MCF 10A (cell line): Measurements from ENCODE around the gene KAT6B. TPM values are rescaled to one million over a fixed set of nuclear protein-coding genes. Genes with fewer than 3 reads are reported as not detected.
A peak's percentile ranks its signal among the peaks of the same experiment; 100 is the strongest.

Experiments used
- BruUV-seq: library from RNA; stranded (reverse); fragments of 400-500 nt; replicated peaks from 2 replicates; lab custom pipeline; 2021; lab: Mats Ljungman, UMichigan
- CTCF ChIA-PET: fragments of 300-600 bp; sonication (Branson Sonifier 250); formaldehyde crosslinking; extraction: SDS; loops from one replicate; lab custom pipeline; 2021; ENCODE audit warnings: antibody characterized with exemption, inconsistent platforms; lab: Yijun Ruan, JAX
- POLR2A ChIA-PET: fragments of 300-600, 350-650 bp; sonication (Branson Sonifier 250); formaldehyde crosslinking; extraction: SDS; loops from one replicate; lab custom pipeline; 2020; ENCODE audit warnings: antibody characterized with exemption, inconsistent platforms; lab: Yijun Ruan, JAX
- DNase-seq: peaks from one replicate; pipeline ENCODE4 v3.0.0-alpha.2; 2018; ENCODE audit not compliant: unreplicated experiment
- H3K27ac Mint-ChIP-seq: one replicate; pipeline ENCODE4 v1.8.0; 2022; ENCODE audit warnings: mild to moderate bottlenecking, low read depth, mixed read lengths; ENCODE audit not compliant: unreplicated experiment
- H3K27me3 Mint-ChIP-seq: one replicate; pipeline ENCODE4 v1.8.0; 2022; ENCODE audit warnings: mixed read lengths; ENCODE audit not compliant: insufficient read depth, unreplicated experiment
- H3K36me3 Mint-ChIP-seq: one replicate; pipeline ENCODE4 v1.8.0; 2022; ENCODE audit warnings: mild to moderate bottlenecking, moderate library complexity, mixed read lengths; ENCODE audit not compliant: insufficient read depth, unreplicated experiment
- H3K4me1 Mint-ChIP-seq: one replicate; pipeline ENCODE4 v1.8.0; 2022; ENCODE audit warnings: mixed read lengths; ENCODE audit not compliant: insufficient read depth, unreplicated experiment
- H3K4me3 Mint-ChIP-seq: one replicate; pipeline ENCODE4 v1.8.0; 2022; ENCODE audit warnings: mild to moderate bottlenecking, moderate library complexity, mixed read lengths; ENCODE audit not compliant: unreplicated experiment
- H3K9me3 Mint-ChIP-seq: one replicate; pipeline ENCODE4 v1.8.0; 2022; ENCODE audit warnings: mixed read lengths; ENCODE audit not compliant: unreplicated experiment
- CTCF ChIP-seq: fragments of 200-600 bp; IDR thresholded peaks from one replicate; pipeline ENCODE4 v1.8.0; 2022; ENCODE audit warnings: antibody characterized with exemption, mild to moderate bottlenecking; ENCODE audit not compliant: unreplicated experiment
- intact Hi-C: fragments of 100-400 bp; cut with micrococcal nuclease; formaldehyde crosslinking; loops from 2 replicates; pipeline ENCODE4 v1.14.1; 2022
- total RNA-seq: library from RNA; stranded (reverse); gene quantifications from 2 replicates; pipeline ENCODE4 v1.2.3, GENCODE V29; 2022

KAT6B gene
- total RNA-seq, 1 experiment from 2014 or later, result 18.3 TPM

GRCh38 chr10:74987339-74988053 is 161.1 kb downstream of the KAT6B start:
- POLR2A ChIA-PET, result interaction anchor here (1.0 kb wide), 1 partner anchor 297 kb away, joined by 3 read pairs; no protein-coding TSS in a partner anchor
- BruUV-seq, result no TSS peak
- intact Hi-C loops, result no loop called here
- H3K4me1 Mint-ChIP-seq, result no peaks in the 10 kb centered on the region
- no peak for DNase-seq
- no peak overlapping the region for H3K4me3 Mint-ChIP-seq
- no peak for TF ChIP-seq CTCF
- CTCF ChIA-PET, result interaction anchor here (0.8 kb wide), 1 partner anchor 33 kb away, joined by 3 read pairs; no protein-coding TSS in a partner anchor
- no peaks in the 10 kb centered on the region for H3K27me3 Mint-ChIP-seq
- no peaks in the 10 kb centered on the region for H3K9me3 Mint-ChIP-seq
- peaks cover 32% of the 10 kb centered on the region for H3K36me3 Mint-ChIP-seq
- H3K27ac Mint-ChIP-seq, result no peak overlapping the region

- no peak for TF ChIP-seq CTCF
- no peaks in the 10 kb centered on the region for H3K4me1 Mint-ChIP-seq
- no peak overlapping the region for H3K4me3 Mint-ChIP-seq
- H3K9me3 Mint-ChIP-seq, result no peaks in the 10 kb centered on the region
- DNase-seq, result no peak
- no peaks in the 10 kb centered on the region for H3K27me3 Mint-ChIP-seq
- H3K27ac Mint-ChIP-seq, result no peak overlapping the region
- H3K36me3 Mint-ChIP-seq, result peaks cover 39% of the 10 kb centered on the region
- intact Hi-C loops, result no loop called here
- ChIA-PET POLR2A (no interaction called here), CTCF (no interaction called here)
- no TSS peak for BruUV-seq
These were observed 161.8 kb downstream of the KAT6B start for GRCh38 chr10:74988054-74988775.

- CTCF ChIA-PET, result no interaction called here
- TF ChIP-seq CTCF, result no peak
- H3K27me3 Mint-ChIP-seq, result no peaks in the 10 kb centered on the region
- no peak overlapping the region for H3K4me3 Mint-ChIP-seq
- no peaks in the 10 kb centered on the region for H3K9me3 Mint-ChIP-seq
- DNase-seq, result no peak
- POLR2A ChIA-PET, result interaction anchor here (0.7 kb wide), 1 partner anchor 64 kb away, joined by 4 read pairs; no protein-coding TSS in a partner anchor
- H3K27ac Mint-ChIP-seq, result no peak overlapping the region
- peaks cover 42% of the 10 kb centered on the region for H3K36me3 Mint-ChIP-seq
- intact Hi-C loops, result no loop called here
- no TSS peak for BruUV-seq
- no peaks in the 10 kb centered on the region for H3K4me1 Mint-ChIP-seq
These were observed 162.6 kb downstream of the KAT6B start for GRCh38 chr10:74988832-74989561.

- H3K36me3 Mint-ChIP-seq, result peaks cover 35% of the 10 kb centered on the region
- H3K4me1 Mint-ChIP-seq, result no peaks in the 10 kb centered on the region
- H3K9me3 Mint-ChIP-seq, result no peaks in the 10 kb centered on the region
- ChIA-PET POLR2A (interaction anchor here (0.7 kb wide), 1 partner anchor 259 kb away, joined by 3 read pairs; no protein-coding TSS in a partner anchor), CTCF (no interaction called here)
- DNase-seq, result peak; percentile 6
- H3K27ac Mint-ChIP-seq, result no peak overlapping the region
- BruUV-seq, result no TSS peak
- H3K27me3 Mint-ChIP-seq, result no peaks in the 10 kb centered on the region
- no peak for TF ChIP-seq CTCF
- intact Hi-C loops, result loop anchor here (10.0 kb wide), 1 partner anchor 107 kb away; no protein-coding TSS in a partner anchor
- H3K4me3 Mint-ChIP-seq, result no peak overlapping the region
These were observed 165.0 kb downstream of the KAT6B start for GRCh38 chr10:74991435-74991834.
